IPS-20b (cell line): ENCODE data around the gene RAB11FIP2.

Source experiments
- H3K27ac ChIP-seq: one replicate; pipeline ENCODE4 v1.5.1; 2013; ENCODE audit warnings: low read length
- H3K27me3 ChIP-seq: 2 replicates; pipeline ENCODE4 v1.6.1; 2013; ENCODE audit warnings: mild to moderate bottlenecking, low read length, inconsistent platforms; ENCODE audit not compliant: insufficient read depth
- H3K36me3 ChIP-seq: 2 replicates; pipeline ENCODE4 v1.6.1; 2013; ENCODE audit warnings: low read depth, mild to moderate bottlenecking, inconsistent platforms, low read length, moderate library complexity; ENCODE audit not compliant: insufficient read depth
- H3K4me1 ChIP-seq: 2 replicates; pipeline ENCODE4 v1.6.1; 2013; ENCODE audit warnings: mild to moderate bottlenecking, control low read depth, inconsistent platforms, low read length, moderate library complexity; ENCODE audit not compliant: insufficient read depth
- H3K4me3 ChIP-seq: 2 replicates; pipeline ENCODE4 v1.5.1; 2013; ENCODE audit warnings: mild to moderate bottlenecking, low read length, inconsistent platforms
- H3K9ac ChIP-seq: 2 replicates; pipeline ENCODE4 v1.6.1; 2013; ENCODE audit warnings: low read depth, mild to moderate bottlenecking, inconsistent platforms, low read length, moderate library complexity
- H3K9me3 ChIP-seq: 2 replicates; pipeline ENCODE4 v1.6.1; 2013; ENCODE audit warnings: mild to moderate bottlenecking, low read depth, low read length, inconsistent platforms; ENCODE audit not compliant: insufficient read depth

The RAB11FIP2 gene

DNA sequence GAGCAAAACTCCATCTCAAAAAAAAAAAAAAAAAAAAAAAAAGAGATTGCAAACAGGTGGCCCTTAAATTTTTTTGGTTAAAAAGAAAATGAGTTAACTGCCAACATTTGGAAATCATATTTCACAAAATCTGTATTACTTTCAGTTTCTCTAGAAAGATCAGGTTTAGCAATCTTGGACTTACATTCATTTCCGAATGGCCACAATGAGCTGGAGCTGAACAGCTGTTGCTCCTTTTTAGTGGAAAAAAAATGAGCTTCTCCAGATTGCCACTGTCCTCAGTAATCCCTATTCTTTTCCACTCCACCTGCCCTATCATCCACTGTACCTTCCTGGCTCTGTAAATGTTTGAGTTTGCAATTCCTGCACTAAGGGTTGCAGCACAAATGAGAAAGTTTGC is 43.6 kb downstream of the RAB11FIP2 start:
- H3K27ac ChIP-seq = no peak overlapping the region
- peaks cover 9% of the 10 kb centered on the region for H3K36me3 ChIP-seq
- H3K4me1 ChIP-seq = no peaks in the 10 kb centered on the region
- no peak overlapping the region for H3K4me3 ChIP-seq
- no peaks in the 10 kb centered on the region for H3K9me3 ChIP-seq
- no peak overlapping the region for H3K9ac ChIP-seq
- no peaks in the 10 kb centered on the region for H3K27me3 ChIP-seq

- no peak overlapping the region for H3K4me3 ChIP-seq
Observed at GRCh38 chr10:118002581-118002980, 44.2 kb downstream of the RAB11FIP2 start.

DNA sequence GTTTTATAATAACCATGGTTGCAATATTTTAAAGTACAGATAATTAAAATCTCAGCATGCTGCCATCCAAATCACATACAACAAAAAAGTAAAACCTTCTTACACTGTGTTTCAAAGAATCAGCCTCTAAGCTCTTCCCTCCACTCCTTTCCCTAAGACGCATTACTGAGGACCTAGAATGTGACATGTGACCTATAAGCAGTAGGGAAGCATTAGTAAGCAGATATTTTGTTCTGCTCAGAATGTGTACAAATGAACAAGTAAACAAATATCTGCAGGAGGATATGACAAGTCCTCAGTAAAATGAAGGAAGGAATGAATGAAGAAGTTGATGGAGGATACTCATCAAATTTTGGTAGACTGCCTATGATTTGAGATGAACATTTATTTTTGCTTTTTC is 49.1 kb downstream of the RAB11FIP2 start:
- Histone ChIP-seq H3K27me3 (no peaks in the 10 kb centered on the region), H3K36me3 (no peaks in the 10 kb centered on the region), H3K4me1 (peaks cover 2% of the 10 kb centered on the region; the same call in 1 of the 2 replicates), H3K4me3 (no peak overlapping the region), H3K27ac (no peak overlapping the region), H3K9ac (no peak overlapping the region), H3K9me3 (no peaks in the 10 kb centered on the region)

More at GRCh38 chr10:118002581-118002980, 44.2 kb downstream of the RAB11FIP2 start:
- H3K4me1 ChIP-seq = no peaks in the 10 kb centered on the region
- no peak overlapping the region for H3K9ac ChIP-seq
- no peaks in the 10 kb centered on the region for H3K27me3 ChIP-seq
- H3K36me3 ChIP-seq = peaks cover 5% of the 10 kb centered on the region; the same call in 1 of the 2 replicates
- H3K9me3 ChIP-seq = no peaks in the 10 kb centered on the region
- no peak overlapping the region for H3K27ac ChIP-seq

GRCh38 chr10:117996709-117997108 is 50.0 kb downstream of the RAB11FIP2 start:
- no peak overlapping the region for H3K4me3 ChIP-seq
- no peaks in the 10 kb centered on the region for H3K27me3 ChIP-seq
- no peak overlapping the region for H3K9ac ChIP-seq
- H3K27ac ChIP-seq = no peak overlapping the region
- no peaks in the 10 kb centered on the region for H3K9me3 ChIP-seq
- peaks cover 2% of the 10 kb centered on the region; the same call in 1 of the 2 replicates for H3K4me1 ChIP-seq
- H3K36me3 ChIP-seq = no peaks in the 10 kb centered on the region

GRCh38 chr10:117994771-117995170 is 52.0 kb downstream of the RAB11FIP2 start:
- Histone ChIP-seq H3K27ac (no peak overlapping the region), H3K4me1 (peaks cover 2% of the 10 kb centered on the region; the same call in 1 of the 2 replicates), H3K4me3 (no peak overlapping the region), H3K27me3 (no peaks in the 10 kb centered on the region), H3K9ac (no peak overlapping the region), H3K9me3 (no peaks in the 10 kb centered on the region), H3K36me3 (no peaks in the 10 kb centered on the region)

GRCh38 chr10:117993166-117993565 is 53.6 kb downstream of the RAB11FIP2 start:
- Histone ChIP-seq H3K27me3 (no peaks in the 10 kb centered on the region), H3K27ac (no peak overlapping the region), H3K4me3 (no peak overlapping the region), H3K9me3 (no peaks in the 10 kb centered on the region), H3K36me3 (no peaks in the 10 kb centered on the region), H3K9ac (no peak overlapping the region), H3K4me1 (peaks cover 7% of the 10 kb centered on the region)

DNA sequence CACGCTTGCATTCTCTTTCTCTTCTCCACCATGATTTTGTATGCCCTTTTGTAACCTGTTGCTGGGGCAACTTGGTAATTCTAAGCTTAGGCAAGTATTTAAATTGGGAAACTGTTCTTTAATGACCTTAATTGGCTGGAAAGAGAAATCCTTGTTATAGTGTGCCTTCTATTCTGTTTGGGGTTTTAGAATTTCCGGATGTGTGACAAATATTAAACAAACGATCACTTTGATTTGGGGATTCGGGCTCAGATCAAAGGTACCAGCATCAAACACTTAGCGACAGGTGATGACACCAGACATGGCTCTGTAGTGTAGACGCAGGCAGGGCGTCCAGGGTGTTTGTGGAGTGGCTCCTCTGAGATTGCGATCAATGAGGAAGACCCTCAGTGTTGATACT is 55.0 kb downstream of the RAB11FIP2 start:
- no peaks in the 10 kb centered on the region for H3K9me3 ChIP-seq

DNA sequence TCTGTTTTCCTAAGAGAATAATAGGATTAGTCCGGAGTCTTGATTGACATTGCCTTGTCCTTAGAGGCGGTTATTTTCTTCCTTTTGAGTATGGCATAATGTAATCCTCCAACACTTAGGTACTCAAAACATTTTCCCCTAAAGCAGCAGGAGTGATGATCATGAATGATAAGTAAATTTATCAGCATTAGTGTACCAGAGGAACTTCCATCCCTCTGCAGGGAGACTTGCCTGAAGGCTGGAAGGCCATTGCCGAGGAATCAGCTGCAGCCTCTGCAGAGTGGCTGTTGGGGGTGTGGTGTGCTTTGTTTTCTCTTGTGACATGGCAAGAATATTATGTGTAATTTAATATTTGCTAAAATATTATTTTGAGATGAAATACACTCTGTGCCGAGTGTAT is 56.8 kb downstream of the RAB11FIP2 start:
- H3K27ac ChIP-seq = no peak overlapping the region
- no peak overlapping the region for H3K9ac ChIP-seq

More for the DNA sequence above, 55.0 kb downstream of the RAB11FIP2 start:
- Histone ChIP-seq H3K36me3 (no peaks in the 10 kb centered on the region), H3K4me3 (no peak overlapping the region), H3K9ac (no peak overlapping the region), H3K27ac (no peak overlapping the region), H3K4me1 (peaks cover 7% of the 10 kb centered on the region), H3K27me3 (no peaks in the 10 kb centered on the region)

DNA sequence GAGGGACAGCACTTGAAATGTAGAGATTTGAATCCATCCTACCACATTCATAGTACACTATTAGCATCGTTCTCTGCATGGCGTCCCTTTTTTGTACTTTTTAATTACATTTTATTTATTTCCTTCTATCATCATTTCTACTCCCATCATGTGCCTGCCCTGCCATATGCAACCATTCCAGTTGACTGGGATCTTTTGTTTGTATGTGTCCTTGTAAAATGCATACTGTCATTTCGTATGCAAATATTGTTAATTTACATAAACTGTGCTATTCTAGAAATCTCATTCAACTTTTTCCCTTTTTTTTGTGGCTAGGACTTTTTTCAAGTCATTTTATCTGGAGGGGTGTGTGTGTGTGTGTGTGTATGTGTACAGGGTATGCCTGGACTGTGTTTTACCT is 57.9 kb downstream of the RAB11FIP2 start:
- Histone ChIP-seq H3K27ac (no peak overlapping the region), H3K9ac (no peak overlapping the region)

More for the DNA sequence above, 56.8 kb downstream of the RAB11FIP2 start:
- H3K4me1 ChIP-seq = peaks cover 12% of the 10 kb centered on the region
- no peak overlapping the region for H3K4me3 ChIP-seq
- no peaks in the 10 kb centered on the region for H3K9me3 ChIP-seq
- no peaks in the 10 kb centered on the region for H3K36me3 ChIP-seq
- H3K27me3 ChIP-seq = no peaks in the 10 kb centered on the region

DNA sequence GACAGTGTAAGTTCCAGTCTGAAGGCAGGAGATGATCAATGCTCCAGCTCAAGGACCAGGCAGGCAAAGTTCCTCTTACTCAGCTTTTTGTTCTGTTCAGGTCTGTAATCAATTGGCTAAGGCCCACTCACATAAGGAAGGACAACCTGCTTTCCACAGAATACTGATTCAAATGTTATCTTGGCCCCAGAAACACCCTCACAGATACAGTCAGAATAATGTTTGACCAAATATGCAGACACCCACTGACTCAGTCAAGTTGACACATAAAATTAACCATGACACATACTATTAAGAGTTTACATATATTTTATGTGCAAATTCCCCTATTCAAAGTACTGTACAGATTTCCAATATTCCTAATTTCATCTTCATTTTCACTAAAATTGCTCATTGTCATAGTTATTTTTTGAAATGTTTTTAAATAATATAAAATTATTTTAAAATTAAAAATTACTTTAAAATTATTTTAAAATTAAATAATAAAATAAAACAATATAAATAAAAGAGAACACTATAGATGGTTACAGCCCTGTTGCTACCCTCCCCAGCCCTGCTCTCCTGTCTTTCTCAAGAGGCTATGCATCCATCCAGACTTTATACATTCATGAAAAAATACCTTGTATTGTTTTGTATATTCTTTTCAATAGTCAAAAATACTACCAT is 59.4 kb downstream of the RAB11FIP2 start:
- Histone ChIP-seq H3K27me3 (no peaks in the 10 kb centered on the region), H3K27ac (no peak overlapping the region), H3K4me3 (no peak overlapping the region), H3K4me1 (peaks cover 9% of the 10 kb centered on the region), H3K9me3 (no peaks in the 10 kb centered on the region), H3K36me3 (no peaks in the 10 kb centered on the region), H3K9ac (no peak overlapping the region)

More for the DNA sequence above, 57.9 kb downstream of the RAB11FIP2 start:
- H3K36me3 ChIP-seq = no peaks in the 10 kb centered on the region
- no peak overlapping the region for H3K4me3 ChIP-seq
- H3K9me3 ChIP-seq = no peaks in the 10 kb centered on the region
- peaks cover 12% of the 10 kb centered on the region for H3K4me1 ChIP-seq
- H3K27me3 ChIP-seq = no peaks in the 10 kb centered on the region

DNA sequence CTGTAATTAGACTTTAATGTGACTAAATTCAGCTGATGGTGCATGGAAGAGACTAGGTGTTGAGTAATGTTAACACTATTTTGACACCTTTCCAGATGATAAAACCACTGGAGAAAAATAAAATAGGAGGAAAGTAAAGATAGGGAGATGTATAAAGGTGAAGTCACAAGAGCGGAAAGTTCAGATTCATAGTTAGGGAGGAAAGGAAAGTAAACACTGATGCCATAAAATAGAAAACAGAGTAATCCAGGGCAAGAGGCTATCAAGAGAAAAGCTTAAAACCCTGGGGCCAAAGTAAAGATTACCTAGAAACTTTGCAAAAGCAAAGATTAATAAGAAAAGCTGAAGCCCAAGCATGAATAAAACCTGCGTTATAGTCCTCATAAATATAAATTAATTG is 62.8 kb downstream of the RAB11FIP2 start:
- Histone ChIP-seq H3K9ac (no peak overlapping the region), H3K27me3 (no peaks in the 10 kb centered on the region), H3K36me3 (no peaks in the 10 kb centered on the region), H3K4me1 (peaks cover 6% of the 10 kb centered on the region), H3K27ac (no peak overlapping the region), H3K9me3 (no peaks in the 10 kb centered on the region; the same call in 1 of the 2 replicates), H3K4me3 (no peak overlapping the region)
